HEK293T (cell line): ENCODE results near the gene RFC4.

Source experiments
- CTCF ChIA-PET: fragments of 350-600 bp; formaldehyde crosslinking; extraction: SDS; loops from one replicate; lab custom pipeline; 2021; ENCODE audit warnings: antibody characterized with exemption, inconsistent platforms; lab: Yijun Ruan, JAX
- POLR2A ChIA-PET: fragments of 350-600 bp; formaldehyde crosslinking; extraction: SDS; loops from one replicate; lab custom pipeline; 2020; ENCODE audit warnings: antibody characterized with exemption, inconsistent platforms; lab: Yijun Ruan, JAX
- DNase-seq: peaks from one replicate; pipeline ENCODE4 v3.0.0; 2012; ENCODE audit warnings: mixed read lengths; ENCODE audit errors: extremely low spot score
- ARNT ChIP-seq: fragments of 450-650 bp; IDR thresholded peaks from 2 replicates; pipeline ENCODE4 v1.6.1; 2017; ENCODE audit warnings: mild to moderate bottlenecking
- BHLHE40 ChIP-seq: fragments of 450-650 bp; IDR thresholded peaks from 2 replicates; pipeline ENCODE4 v1.6.1; 2016; ENCODE audit warnings: mild to moderate bottlenecking, moderate library complexity, borderline replicate concordance
- CTBP1 ChIP-seq: fragments of 450-650 bp; IDR thresholded peaks from 2 replicates; pipeline ENCODE4 v1.6.1; 2016; ENCODE audit warnings: borderline replicate concordance
- ELF4 ChIP-seq: fragments of 450-650 bp; IDR thresholded peaks from 2 replicates; pipeline ENCODE4 v1.6.1; 2017; ENCODE audit warnings: antibody characterized with exemption
- FOXA1 ChIP-seq: fragments of 450-650 bp; IDR thresholded peaks from 2 replicates; pipeline ENCODE4 v1.6.1; 2016; ENCODE audit warnings: mild to moderate bottlenecking
- FOXK2 ChIP-seq: fragments of 450-650 bp; IDR thresholded peaks from 2 replicates; pipeline ENCODE4 v1.6.1; 2016; ENCODE audit warnings: mild to moderate bottlenecking
- FOXM1 ChIP-seq: fragments of 450-650 bp; IDR thresholded peaks from 2 replicates; pipeline ENCODE4 v1.6.1; 2017; ENCODE audit warnings: mild to moderate bottlenecking, borderline replicate concordance
- HDGF ChIP-seq: fragments of 450-650 bp; IDR thresholded peaks from 2 replicates; pipeline ENCODE4 v1.6.1; 2017; ENCODE audit warnings: antibody characterized with exemption, borderline replicate concordance
- L3MBTL2 ChIP-seq: fragments of 450-650 bp; conservative IDR thresholded peaks from 2 replicates; pipeline ENCODE4 v1.6.1; 2016; ENCODE audit warnings: mild to moderate bottlenecking
- LEF1 ChIP-seq: fragments of 450-650 bp; IDR thresholded peaks from 2 replicates; pipeline ENCODE4 v1.6.1; 2017; ENCODE audit warnings: mild to moderate bottlenecking, borderline replicate concordance
- NFRKB ChIP-seq: fragments of 450-650 bp; IDR thresholded peaks from 2 replicates; pipeline ENCODE4 v1.6.1; 2016; ENCODE audit warnings: mild to moderate bottlenecking, moderate library complexity
- SP1 ChIP-seq: fragments of 450-650 bp; IDR thresholded peaks from 2 replicates; pipeline ENCODE4 v1.6.1; 2017
- SUZ12 ChIP-seq: fragments of 450-650 bp; IDR thresholded peaks from 2 replicates; pipeline ENCODE4 v1.6.1; 2016; ENCODE audit warnings: mild to moderate bottlenecking
- TARDBP ChIP-seq: fragments of 450-650 bp; IDR thresholded peaks from 2 replicates; pipeline ENCODE4 v1.6.1; 2016
- ZNF384 ChIP-seq: fragments of 450-650 bp; IDR thresholded peaks from 2 replicates; pipeline ENCODE4 v1.6.1; 2016
- TF ChIP-seq, protein P1 (sequence below): fragments of 450-650 bp; IDR thresholded peaks from 2 replicates; pipeline ENCODE4 v1.6.1; 2016

RFC4 gene

GRCh38 chr3:186759231-186759930 lies 46.9 kb downstream of the RFC4 start:
- no peak for DNase-seq
- CTCF ChIA-PET: no interaction called here
- no peak for TF ChIP-seq HDGF
- POLR2A ChIA-PET: interaction anchor here (1.2 kb wide), 1 partner anchor 24 kb away, joined by 6 read pairs; the partner anchor contains the start of gene EIF4A2

- ChIA-PET CTCF (no interaction called here), POLR2A (no interaction called here)
- no peak for DNase-seq
- TF ChIP-seq SP1: no peak
- no peak for TF ChIP-seq ELF4
- no peak for TF ChIP-seq ARNT
- TF ChIP-seq BHLHE40: no peak
- TF ChIP-seq LEF1: no peak
Measured at GRCh38 chr3:186757686-186758220, 48.5 kb downstream of the RFC4 start.

GRCh38 chr3:186757214-186757613 lies 49.1 kb downstream of the RFC4 start:
- no peak for DNase-seq
- no peak for TF ChIP-seq L3MBTL2
- no peak for TF ChIP-seq CTBP1
- TF ChIP-seq, protein P1, sequence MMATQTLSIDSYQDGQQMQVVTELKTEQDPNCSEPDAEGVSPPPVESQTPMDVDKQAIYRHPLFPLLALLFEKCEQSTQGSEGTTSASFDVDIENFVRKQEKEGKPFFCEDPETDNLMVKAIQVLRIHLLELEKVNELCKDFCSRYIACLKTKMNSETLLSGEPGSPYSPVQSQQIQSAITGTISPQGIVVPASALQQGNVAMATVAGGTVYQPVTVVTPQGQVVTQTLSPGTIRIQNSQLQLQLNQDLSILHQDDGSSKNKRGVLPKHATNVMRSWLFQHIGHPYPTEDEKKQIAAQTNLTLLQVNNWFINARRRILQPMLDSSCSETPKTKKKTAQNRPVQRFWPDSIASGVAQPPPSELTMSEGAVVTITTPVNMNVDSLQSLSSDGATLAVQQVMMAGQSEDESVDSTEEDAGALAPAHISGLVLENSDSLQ: no peak
- TF ChIP-seq LEF1: no peak
- no peak for TF ChIP-seq FOXA1
- TF ChIP-seq NFRKB: no peak
- TF ChIP-seq TARDBP: no peak
- no peak for TF ChIP-seq ZNF384
- TF ChIP-seq HDGF: no peak
- TF ChIP-seq ELF4: no peak
- no peak for TF ChIP-seq SP1
- no peak for TF ChIP-seq FOXM1
- TF ChIP-seq ARNT: no peak
- POLR2A ChIA-PET: no interaction called here
- CTCF ChIA-PET: no interaction called here

DNA sequence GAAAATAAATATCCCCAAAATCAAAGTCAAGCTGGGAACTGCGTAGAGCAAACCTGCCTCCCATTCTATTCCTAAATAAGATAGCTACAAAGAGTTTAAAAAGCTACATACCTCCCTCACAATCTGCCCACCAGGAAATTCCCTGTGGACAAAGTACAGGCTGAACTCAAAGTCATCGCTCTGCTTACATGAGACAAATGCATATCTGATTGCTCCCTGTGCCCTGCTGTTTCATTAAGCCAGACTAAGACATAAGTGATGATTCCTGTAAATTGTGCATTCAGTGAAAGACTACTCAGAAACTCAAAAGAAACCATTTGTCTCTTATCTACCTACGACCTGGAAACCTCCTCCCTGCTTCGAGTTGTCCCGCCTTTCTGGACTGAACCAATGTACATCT lies 51.4 kb downstream of the RFC4 start:
- no peak for TF ChIP-seq SUZ12
- TF ChIP-seq, protein P1: no peak
- no peak for TF ChIP-seq ARNT
- TF ChIP-seq FOXM1: no peak
- no peak for TF ChIP-seq FOXA1
- no peak for TF ChIP-seq ZNF384
- no peak for TF ChIP-seq L3MBTL2
- TF ChIP-seq SP1: no peak
- TF ChIP-seq HDGF: no peak
- no peak for TF ChIP-seq NFRKB
- TF ChIP-seq ELF4: no peak
- POLR2A ChIA-PET: no interaction called here
- CTCF ChIA-PET: no interaction called here
- no peak for DNase-seq

- TF ChIP-seq SP1 (no peak), NFRKB (no peak), LEF1 (no peak), FOXK2 (no peak), FOXA1 (no peak), L3MBTL2 (no peak), BHLHE40 (no peak), ARNT (no peak), HDGF (no peak), CTBP1 (no peak), FOXM1 (no peak), SUZ12 (no peak), ELF4 (no peak), TARDBP (no peak), ZNF384 (no peak)
- TF ChIP-seq, protein P1: no peak
- DNase-seq: no peak
- ChIA-PET POLR2A (no interaction called here), CTCF (no interaction called here)
Measured at GRCh38 chr3:186754006-186754405, 52.3 kb downstream of the RFC4 start.

DNA sequence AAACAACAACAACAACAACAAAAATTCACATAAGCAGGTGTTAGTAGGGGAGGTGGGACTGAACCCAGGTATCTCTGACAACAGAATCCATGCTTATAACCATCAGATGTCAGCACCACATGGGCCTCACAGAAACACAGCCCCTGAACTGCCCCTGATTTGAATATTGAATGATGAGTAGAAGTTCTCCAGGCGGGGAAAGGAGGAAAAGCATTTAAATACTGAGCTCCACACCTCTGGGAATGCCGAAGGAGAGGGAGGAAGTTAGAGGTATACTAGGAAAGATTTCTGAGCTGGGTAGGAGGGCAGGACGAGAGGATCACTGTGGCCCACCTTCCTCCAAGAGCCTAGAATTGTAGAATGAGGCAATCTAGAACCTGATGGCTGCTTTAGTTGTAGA lies 54.8 kb downstream of the RFC4 start:
- TF ChIP-seq SP1 (no peak), BHLHE40 (no peak), ARNT (no peak), CTBP1 (no peak), L3MBTL2 (no peak)

More for the DNA sequence above, 54.8 kb downstream of the RFC4 start:
- no peak for DNase-seq
- CTCF ChIA-PET: no interaction called here
- POLR2A ChIA-PET: interaction anchor here (1.3 kb wide), 1 partner anchor 31 kb away, joined by 4 read pairs; the partner anchor contains the start of gene EIF4A2
